GM19238 (cell line): ENCODE data around the gene FAM3D.

ENCODE experiments used
- DNase-seq: peaks from one replicate; pipeline ENCODE4 v3.0.0; 2011; ENCODE audit warnings: low spot score; ENCODE audit not compliant: insufficient read length

FAM3D gene

GRCh38 chr3:58597770-58598310, 68.7 kb downstream of the FAM3D start:
- DNase-seq, result no peak

GRCh38 chr3:58596834-58597518, 69.6 kb downstream of the FAM3D start:
- DNase-seq, result no peak

- no peak for DNase-seq
Observed at GRCh38 chr3:58594117-58594516, 72.5 kb downstream of the FAM3D start.

GRCh38 chr3:58591517-58592510, 74.8 kb downstream of the FAM3D start:
- DNase-seq, result no peak

GRCh38 chr3:58588030-58588614, 78.5 kb downstream of the FAM3D start:
- no peak for DNase-seq

- DNase-seq, result no peak
Observed at GRCh38 chr3:58586776-58587192, 79.8 kb downstream of the FAM3D start.

GRCh38 chr3:58585994-58586393, 80.6 kb downstream of the FAM3D start:
- no peak for DNase-seq

- peak; percentile 80 for DNase-seq
Observed at GRCh38 chr3:58585005-58585786, 81.4 kb downstream of the FAM3D start.

GRCh38 chr3:58584690-58585004, 81.9 kb downstream of the FAM3D start:
- no peak for DNase-seq
